Measurements from ENCODE around the gene DDX46. TPM values are rescaled to one million over a fixed set of nuclear protein-coding genes. Genes with fewer than 3 reads are reported as not detected.
"Not testable (repeated sequence)": the region's sequence is repeated elsewhere in the genome, so short reads cannot be mapped to it uniquely, and the experiment has no call there.

The DDX46 gene
- total and polyA plus RNA-seq, 2 of the 8 experiments (the other 6 are each of a cell fraction or from before 2014, with no cell fraction given): 22.6 to 110 TPM

DNA sequence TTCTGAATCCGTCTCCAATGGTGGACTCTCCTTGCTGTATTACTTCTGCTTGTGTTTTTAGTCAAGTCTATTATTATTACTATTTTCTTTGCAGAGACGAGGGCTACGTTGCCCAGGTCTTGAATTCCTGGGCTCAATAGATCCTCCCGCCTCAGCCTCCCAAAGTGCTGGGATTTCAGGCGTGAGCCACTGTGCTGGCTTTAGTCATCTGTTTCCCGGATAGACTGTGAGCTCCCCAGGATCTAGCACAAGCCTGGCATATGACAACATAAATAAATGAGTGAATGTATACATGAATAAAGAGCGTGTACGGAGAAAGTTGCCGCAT lies 439 bp upstream of the DDX46 start (continued):
- no peak for TF ChIP-seq SAP30 (IDR thresholded peaks at IDR 0.05; ENCODE audit: insufficient read depth, insufficient replicate concordance, low read length)

DNA sequence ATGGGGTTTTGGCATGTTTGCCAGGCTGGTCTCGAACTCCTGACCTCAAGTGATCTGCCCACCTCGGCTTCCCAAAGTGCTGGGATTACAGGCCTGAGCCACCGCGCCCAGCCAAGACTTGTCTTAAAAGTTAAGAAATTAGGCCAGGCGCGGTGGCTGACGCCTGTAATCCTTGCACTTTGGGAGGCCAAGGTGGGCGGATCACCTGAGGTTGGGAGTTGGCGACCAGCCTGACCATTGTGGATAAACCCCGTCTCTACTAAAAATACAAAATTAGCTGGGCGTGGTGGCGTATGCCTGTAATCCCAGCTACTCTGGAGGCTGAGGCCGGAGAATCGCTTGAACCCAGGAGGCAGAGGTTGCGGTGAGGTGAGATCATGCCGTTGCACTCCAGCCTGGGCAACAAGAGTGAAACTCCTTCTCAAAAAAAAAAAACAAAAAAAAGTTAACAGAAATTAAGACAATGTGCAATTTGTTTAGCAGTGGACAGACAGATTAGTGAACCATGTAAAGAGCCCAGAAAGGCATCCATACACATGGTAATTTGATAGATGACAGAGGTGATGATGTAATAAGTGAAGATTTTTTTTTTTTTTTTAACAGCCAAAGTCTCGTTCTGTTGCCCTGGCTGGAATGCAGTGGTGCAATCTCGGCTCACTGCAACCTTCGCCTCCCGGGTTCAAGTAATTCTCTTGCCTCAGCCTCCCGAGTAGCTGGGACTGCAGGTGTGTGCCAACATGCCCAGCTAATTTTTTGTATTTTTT lies 9.1 kb downstream of the DDX46 start:
- 93% methylated on average over 21 of the region's 21 CpGs; no CpG with 5 or more reads in 1 of the 2 experiments for WGBS, 2 experiments (ENCODE audit: extremely low coverage in 1 of 2, insufficient coverage in 1 of 2, insufficient read length in 1 of 2, insufficient replicate concordance in 2 of 2, low coverage in 1 of 2, low lambda C conversion rate in 2 of 2, missing lambda C conversion rate in 1 of 2)
- H3K79me1 ChIP-seq (ENCODE audit: low read depth, low read length): not testable (repeated sequence)

More for the DNA sequence above, 9.1 kb downstream of the DDX46 start:
- not testable (repeated sequence) for H4K5ac ChIP-seq (ENCODE audit: insufficient read length, low read depth, low read length); H2BK5ac ChIP-seq (ENCODE audit: low read depth, low read length); H3K56ac ChIP-seq (replicated peaks; ENCODE audit: insufficient read length, low read depth, low read length); H3K18ac ChIP-seq (ENCODE audit: extremely low read depth, low read length); H3K4ac ChIP-seq (replicated peaks; ENCODE audit: insufficient read length, low read depth, low read length); H4K20me1 ChIP-seq (replicated peaks in 1 of 2; ENCODE audit: control insufficient read depth in 1 of 2, insufficient read depth in 2 of 2, low read length in 2 of 2); H2BK12ac ChIP-seq (ENCODE audit: low read depth, low read length); H3K4me3 ChIP-seq (ENCODE audit: extremely low read depth in 1 of 4, insufficient read depth in 2 of 4, low read depth in 3 of 4, low read length in 4 of 4); FAIRE-seq; H3K23ac ChIP-seq (ENCODE audit: insufficient read length); H2AK5ac ChIP-seq (ENCODE audit: low read depth, low read length); H3K27ac ChIP-seq (ENCODE audit: low read depth, low read length); H2BK20ac ChIP-seq (ENCODE audit: low read length); H4K91ac ChIP-seq (replicated peaks; ENCODE audit: insufficient read length, low read length); H3K14ac ChIP-seq (ENCODE audit: insufficient read length); DNase-seq (ENCODE audit: low read depth in 1 of 2, low spot score in 2 of 2); H3K23me2 ChIP-seq (ENCODE audit: low read depth, low read length); H4K8ac ChIP-seq (ENCODE audit: extremely low read depth, insufficient read depth, low read length); H2BK15ac ChIP-seq (ENCODE audit: low read length); H2BK120ac ChIP-seq (replicated peaks; ENCODE audit: low read depth, low read length); H3K4me2 ChIP-seq (ENCODE audit: insufficient read depth in 1 of 2, low read depth in 2 of 2, low read length in 2 of 2); H3K4me1 ChIP-seq (replicated peaks in 1 of 4; ENCODE audit: control insufficient read depth in 3 of 4, insufficient read depth in 4 of 4, low read length in 3 of 4); H3K9ac ChIP-seq (replicated peaks in 1 of 4; ENCODE audit: extremely low read depth in 1 of 4, low read depth in 3 of 4, low read length in 3 of 4); H3K9me3 ChIP-seq (ENCODE audit: insufficient read depth in 2 of 2, low read depth in 1 of 2, low read length in 1 of 2); H2AFZ ChIP-seq (ENCODE audit: low read length); H3K27me3 ChIP-seq (replicated peaks in 1 of 4; ENCODE audit: control insufficient read depth in 3 of 4, extremely low read depth in 1 of 4, insufficient read depth in 3 of 4, low read length in 3 of 4)
- Histone ChIP-seq H3K79me2 (ENCODE audit: control insufficient read depth in 1 of 2, insufficient read depth in 2 of 2, low read length in 2 of 2) (peaks cover 4 to 23% of the 10 kb centered on the region in 2 experiments; a peak in 3 of 4 replicates), H3K36me3 (ENCODE audit: control insufficient read depth in 2 of 4, insufficient read depth in 4 of 4, low read length in 3 of 4) (peaks cover 16 to 83% (median 61%) of the 10 kb centered on the region in 4 experiments)
- POLR2A ChIA-PET (ENCODE audit: partially characterized antibody): interaction anchor here (0.6 to 1.0 kb wide), 3 partner anchors 9 to 74 kb away, joined by 3 to 6 read pairs (median 3); no protein-coding TSS in a partner anchor
- CTCF ChIA-PET (ENCODE audit: partially characterized antibody): interaction anchor here (0.6 kb wide), 1 partner anchor 105 kb away, joined by 4 read pairs; no protein-coding TSS in a partner anchor
